ENCODE results near the gene TIPARP. TPM values are rescaled to one million over a fixed set of nuclear protein-coding genes. Genes with fewer than 3 reads are reported as not detected.

The TIPARP gene
- total RNA-seq, 1 experiment from 2014 or later = 22.1 TPM

DNA sequence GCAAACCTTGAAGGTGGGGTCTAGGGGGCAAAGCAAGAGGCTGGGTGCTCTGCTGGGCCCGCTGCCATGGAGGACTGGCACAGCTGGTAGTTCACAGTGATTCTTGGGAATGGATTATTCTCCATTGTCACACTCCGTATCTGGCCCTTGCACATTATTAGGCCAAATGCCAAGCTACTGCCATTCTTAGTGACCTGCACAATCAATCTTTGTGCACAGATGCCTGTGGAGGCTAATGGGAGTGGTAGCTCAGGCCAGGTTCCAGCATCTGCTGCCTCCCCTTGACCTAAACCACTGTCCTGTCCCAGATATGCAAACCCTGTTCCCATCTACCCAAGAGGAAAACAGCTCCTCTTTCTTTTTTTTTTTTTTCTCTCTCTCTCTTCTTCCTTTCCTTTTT lies 67.5 kb downstream of the TIPARP start:
- intact Hi-C loops (cut with micrococcal nuclease; ENCODE audit: unreplicated experiment) = no loop called here
- no peak overlapping the region for H3K4me3 ChIP-seq (ENCODE audit: low read depth in 2 of 2, low read length in 2 of 2)
- ATAC-seq (no peak), DNase-seq (ENCODE audit: low read depth, low spot score) (no peak)
- BruUV-seq (replicated peaks) = no TSS peak
- ChIA-PET CTCF (no interaction called here), POLR2A (no interaction called here)
- H3K27ac ChIP-seq (ENCODE audit: low read length) = no peak overlapping the region
- no peaks in the 10 kb centered on the region for H3K4me1 ChIP-seq (ENCODE audit: control insufficient read depth, insufficient read depth, low read length)
- in situ Hi-C loops (cut with HindIII; ENCODE audit: low pct_unique_long_range_greater_than_20kb, low sequenced_read_pairs) = no loop called here
- no peaks in the 10 kb centered on the region for H3K27me3 ChIP-seq (ENCODE audit: control insufficient read depth, insufficient read depth, low read length)
- no peak for TF ChIP-seq TCF7L2 (IDR thresholded peaks at IDR 0.05; ENCODE audit: low read depth, low read length)
- TF ChIP-seq POLR2AphosphoS5 (IDR thresholded peaks at IDR 0.05; ENCODE audit: low read depth, low read length) = no peak
- no peak for TF ChIP-seq SIN3A (IDR thresholded peaks at IDR 0.05; ENCODE audit: borderline replicate concordance, insufficient read depth, low read depth, low read length)
- TF ChIP-seq, protein P1, sequence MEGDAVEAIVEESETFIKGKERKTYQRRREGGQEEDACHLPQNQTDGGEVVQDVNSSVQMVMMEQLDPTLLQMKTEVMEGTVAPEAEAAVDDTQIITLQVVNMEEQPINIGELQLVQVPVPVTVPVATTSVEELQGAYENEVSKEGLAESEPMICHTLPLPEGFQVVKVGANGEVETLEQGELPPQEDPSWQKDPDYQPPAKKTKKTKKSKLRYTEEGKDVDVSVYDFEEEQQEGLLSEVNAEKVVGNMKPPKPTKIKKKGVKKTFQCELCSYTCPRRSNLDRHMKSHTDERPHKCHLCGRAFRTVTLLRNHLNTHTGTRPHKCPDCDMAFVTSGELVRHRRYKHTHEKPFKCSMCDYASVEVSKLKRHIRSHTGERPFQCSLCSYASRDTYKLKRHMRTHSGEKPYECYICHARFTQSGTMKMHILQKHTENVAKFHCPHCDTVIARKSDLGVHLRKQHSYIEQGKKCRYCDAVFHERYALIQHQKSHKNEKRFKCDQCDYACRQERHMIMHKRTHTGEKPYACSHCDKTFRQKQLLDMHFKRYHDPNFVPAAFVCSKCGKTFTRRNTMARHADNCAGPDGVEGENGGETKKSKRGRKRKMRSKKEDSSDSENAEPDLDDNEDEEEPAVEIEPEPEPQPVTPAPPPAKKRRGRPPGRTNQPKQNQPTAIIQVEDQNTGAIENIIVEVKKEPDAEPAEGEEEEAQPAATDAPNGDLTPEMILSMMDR (IDR thresholded peaks at IDR 0.05) = no peak
- TF ChIP-seq, protein P2, sequence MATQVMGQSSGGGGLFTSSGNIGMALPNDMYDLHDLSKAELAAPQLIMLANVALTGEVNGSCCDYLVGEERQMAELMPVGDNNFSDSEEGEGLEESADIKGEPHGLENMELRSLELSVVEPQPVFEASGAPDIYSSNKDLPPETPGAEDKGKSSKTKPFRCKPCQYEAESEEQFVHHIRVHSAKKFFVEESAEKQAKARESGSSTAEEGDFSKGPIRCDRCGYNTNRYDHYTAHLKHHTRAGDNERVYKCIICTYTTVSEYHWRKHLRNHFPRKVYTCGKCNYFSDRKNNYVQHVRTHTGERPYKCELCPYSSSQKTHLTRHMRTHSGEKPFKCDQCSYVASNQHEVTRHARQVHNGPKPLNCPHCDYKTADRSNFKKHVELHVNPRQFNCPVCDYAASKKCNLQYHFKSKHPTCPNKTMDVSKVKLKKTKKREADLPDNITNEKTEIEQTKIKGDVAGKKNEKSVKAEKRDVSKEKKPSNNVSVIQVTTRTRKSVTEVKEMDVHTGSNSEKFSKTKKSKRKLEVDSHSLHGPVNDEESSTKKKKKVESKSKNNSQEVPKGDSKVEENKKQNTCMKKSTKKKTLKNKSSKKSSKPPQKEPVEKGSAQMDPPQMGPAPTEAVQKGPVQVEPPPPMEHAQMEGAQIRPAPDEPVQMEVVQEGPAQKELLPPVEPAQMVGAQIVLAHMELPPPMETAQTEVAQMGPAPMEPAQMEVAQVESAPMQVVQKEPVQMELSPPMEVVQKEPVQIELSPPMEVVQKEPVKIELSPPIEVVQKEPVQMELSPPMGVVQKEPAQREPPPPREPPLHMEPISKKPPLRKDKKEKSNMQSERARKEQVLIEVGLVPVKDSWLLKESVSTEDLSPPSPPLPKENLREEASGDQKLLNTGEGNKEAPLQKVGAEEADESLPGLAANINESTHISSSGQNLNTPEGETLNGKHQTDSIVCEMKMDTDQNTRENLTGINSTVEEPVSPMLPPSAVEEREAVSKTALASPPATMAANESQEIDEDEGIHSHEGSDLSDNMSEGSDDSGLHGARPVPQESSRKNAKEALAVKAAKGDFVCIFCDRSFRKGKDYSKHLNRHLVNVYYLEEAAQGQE (IDR thresholded peaks at IDR 0.05; ENCODE audit: insufficient read depth in 1 of 2, low read depth in 2 of 2, low read length in 1 of 2) = no peak
- H3K9me3 ChIP-seq (ENCODE audit: control insufficient read depth, insufficient read depth, low read depth, low read length) = peaks cover 3% of the 10 kb centered on the region; the same call in 1 of the 2 replicates
- H3K36me3 ChIP-seq (ENCODE audit: control insufficient read depth, insufficient read depth, low read length) = no peaks in the 10 kb centered on the region

DNA sequence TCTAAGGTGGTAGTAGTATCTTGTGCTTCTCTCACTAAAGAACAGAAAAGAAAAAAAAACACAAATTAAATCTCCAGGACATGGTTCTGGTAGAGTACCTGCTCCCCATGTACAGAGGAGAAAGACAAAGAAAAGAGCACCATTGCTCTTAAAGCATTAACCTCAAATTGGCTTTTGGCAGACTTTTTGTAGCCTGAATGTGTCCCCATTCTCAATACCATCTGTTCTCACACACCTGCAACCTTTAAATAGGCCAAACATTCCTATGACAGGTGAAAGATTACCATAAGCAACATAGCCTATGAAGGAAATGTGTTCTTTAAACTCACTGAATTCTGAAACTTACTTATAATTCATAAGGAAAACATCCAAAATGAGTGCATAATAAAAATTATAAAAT lies 68.0 kb downstream of the TIPARP start:
- in situ Hi-C loops (cut with HindIII; ENCODE audit: low pct_unique_long_range_greater_than_20kb, low sequenced_read_pairs) = no loop called here
- H3K27me3 ChIP-seq (ENCODE audit: control insufficient read depth, insufficient read depth, low read length) = no peaks in the 10 kb centered on the region
- H3K4me3 ChIP-seq (ENCODE audit: low read depth in 2 of 2, low read length in 2 of 2) = no peak overlapping the region
- H3K9me3 ChIP-seq (ENCODE audit: control insufficient read depth, insufficient read depth, low read depth, low read length) = peaks cover 7% of the 10 kb centered on the region; the same call in 1 of the 2 replicates
- ATAC-seq (no peak), DNase-seq (ENCODE audit: low read depth, low spot score) (no peak)
- TF ChIP-seq, protein P1 (IDR thresholded peaks at IDR 0.05) = no peak
- no peak for TF ChIP-seq TCF7L2 (IDR thresholded peaks at IDR 0.05; ENCODE audit: low read depth, low read length)
- TF ChIP-seq, protein P2 (IDR thresholded peaks at IDR 0.05; ENCODE audit: insufficient read depth in 1 of 2, low read depth in 2 of 2, low read length in 1 of 2) = no peak
- no peak for TF ChIP-seq POLR2AphosphoS5 (IDR thresholded peaks at IDR 0.05; ENCODE audit: low read depth, low read length)
- no peak for TF ChIP-seq SIN3A (IDR thresholded peaks at IDR 0.05; ENCODE audit: borderline replicate concordance, insufficient read depth, low read depth, low read length)
- POLR2A ChIA-PET = no interaction called here
- H3K36me3 ChIP-seq (ENCODE audit: control insufficient read depth, insufficient read depth, low read length) = no peaks in the 10 kb centered on the region
- CTCF ChIA-PET = no interaction called here
- no peak overlapping the region for H3K27ac ChIP-seq (ENCODE audit: low read length)
- intact Hi-C loops (cut with micrococcal nuclease; ENCODE audit: unreplicated experiment) = no loop called here
- H3K4me1 ChIP-seq (ENCODE audit: control insufficient read depth, insufficient read depth, low read length) = no peaks in the 10 kb centered on the region
- no TSS peak for BruUV-seq (replicated peaks)
